ENCODE data around the gene TMEFF2. TPM values are rescaled to one million over a fixed set of nuclear protein-coding genes. Genes with fewer than 3 reads are reported as not detected.

The TMEFF2 gene
- total and polyA plus RNA-seq, 2 of the 4 experiments (the other 2 are of a cell fraction), result 1.3 to 3.0 TPM

DNA sequence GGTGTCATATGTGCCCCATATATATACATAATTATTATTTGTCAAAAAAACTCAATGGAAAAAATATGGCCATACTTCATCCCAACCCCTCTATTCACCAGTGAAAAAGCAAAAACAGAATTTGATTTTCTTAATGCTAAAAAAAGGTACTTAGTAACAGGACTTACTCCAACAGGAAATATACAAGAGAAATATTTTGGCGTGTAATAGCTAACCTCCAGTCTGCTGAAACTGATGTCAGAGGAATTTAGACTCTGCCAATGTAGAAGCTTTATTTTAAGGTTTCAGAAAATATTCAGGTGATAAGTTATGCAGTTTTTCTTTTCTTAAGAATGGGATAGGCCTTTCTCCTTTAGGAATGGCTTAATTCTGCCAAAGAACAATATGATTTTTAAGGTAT, 72.6 kb downstream of the TMEFF2 start:
- no CpG with 5 or more reads among the region's 1 CpG for WGBS, 2 experiments (ENCODE audit: extremely low coverage in 2 of 2, insufficient read length in 1 of 2)
- Histone ChIP-seq H3K36me3 (ENCODE audit: control insufficient read depth, insufficient read depth, low read length) (no peaks in the 10 kb centered on the region), H3K9me1 (ENCODE audit: insufficient read depth, low read length) (no peaks in the 10 kb centered on the region), H3K56ac (ENCODE audit: extremely low read depth, insufficient read depth, low read length) (no peak overlapping the region), H2BK5ac (ENCODE audit: low read depth, low read length, poor library complexity, severe bottlenecking) (no peak overlapping the region), H3K4me3 (ENCODE audit: insufficient read depth, low read depth, low read length) (no peak overlapping the region), H3K4me1 (ENCODE audit: control insufficient read depth, insufficient read depth, low read length) (no peaks in the 10 kb centered on the region), H2BK15ac (ENCODE audit: low read depth, low read length) (no peak overlapping the region), H3K4ac (ENCODE audit: low read depth, low read length) (no peak overlapping the region), H2AK5ac (ENCODE audit: low read depth, low read length) (no peak overlapping the region), H3K27me3 (ENCODE audit: control insufficient read depth, insufficient read depth, low read length) (no peaks in the 10 kb centered on the region), H4K8ac (ENCODE audit: low read depth in 2 of 2, low read length in 2 of 2) (no peak overlapping the region), H4K91ac (ENCODE audit: insufficient read depth, low read depth, low read length) (no peak overlapping the region), H3K23ac (ENCODE audit: low read depth, low read length) (no peak overlapping the region), H3K9me3 (ENCODE audit: control insufficient read depth, insufficient read depth, low read length) (no peaks in the 10 kb centered on the region), H4K5ac (ENCODE audit: low read depth, low read length) (no peak overlapping the region), H2AK9ac (replicated peaks; ENCODE audit: low read depth, low read length, poor library complexity) (no peak overlapping the region), H3K18ac (ENCODE audit: low read depth, low read length) (no peak overlapping the region), H3K9ac (ENCODE audit: low read depth, low read length) (no peak overlapping the region), H3K79me1 (ENCODE audit: low read depth in 1 of 2, low read length in 2 of 2) (no peaks in the 10 kb centered on the region), H2AFZ (replicated peaks; ENCODE audit: low read length, poor library complexity) (no peak overlapping the region), H3K14ac (replicated peaks; ENCODE audit: low read depth, low read length) (no peak overlapping the region), H3K4me2 (ENCODE audit: low read depth, low read length) (no peak overlapping the region), H2BK20ac (ENCODE audit: low read depth, low read length) (no peak overlapping the region), H2BK120ac (ENCODE audit: low read depth, low read length) (no peak overlapping the region), H4K20me1 (ENCODE audit: insufficient read depth, low read length) (no peaks in the 10 kb centered on the region), H3K27ac (ENCODE audit: insufficient read depth, low read length) (no peak overlapping the region)
- in situ Hi-C loops (cut with MboI; ENCODE audit: low sequenced_read_pairs) (no loop called here), dilution Hi-C loops (cut with HindIII; ENCODE audit: low sequenced_read_pairs, unreplicated experiment) (no loop called here), intact Hi-C loops (cut with micrococcal nuclease) (no loop called here)
- CTCF ChIA-PET, result interaction anchor here (0.6 kb wide), 1 partner anchor 20 kb away, joined by 3 read pairs; no protein-coding TSS in a partner anchor
- BruUV-seq (replicated peaks), result no TSS peak
- POLR2A ChIA-PET (ENCODE audit: unreplicated experiment), result no interaction called here
- ATAC-seq (ENCODE audit: low read depth) (no peak), DNase-seq (no peak)
- no peak for TF ChIP-seq CHD1 (IDR thresholded peaks at IDR 0.05; ENCODE audit: low read depth, low read length)
- TF ChIP-seq MXI1 (IDR thresholded peaks at IDR 0.05; ENCODE audit: borderline replicate concordance, low read depth, low read length), result no peak
- no peak for TF ChIP-seq POLR2A (IDR thresholded peaks at IDR 0.05; ENCODE audit: low read depth, low read length)
- no peak for TF ChIP-seq RCOR1 (IDR thresholded peaks at IDR 0.05; ENCODE audit: insufficient replicate concordance, low read length)
- no peak for TF ChIP-seq USF2 (IDR thresholded peaks at IDR 0.05; ENCODE audit: low read depth, low read length)
- no peak for TF ChIP-seq MAFK (IDR thresholded peaks at IDR 0.05; ENCODE audit: low read depth, low read length)
- no peak for TF ChIP-seq RFX5 (IDR thresholded peaks at IDR 0.05; ENCODE audit: low read depth, low read length)
- TF ChIP-seq CEBPB (IDR thresholded peaks at IDR 0.05; ENCODE audit: low read depth, low read length), result no peak
- no peak for TF ChIP-seq BHLHE40 (IDR thresholded peaks at IDR 0.05; ENCODE audit: low read depth, low read length)
- TF ChIP-seq, protein P1, sequence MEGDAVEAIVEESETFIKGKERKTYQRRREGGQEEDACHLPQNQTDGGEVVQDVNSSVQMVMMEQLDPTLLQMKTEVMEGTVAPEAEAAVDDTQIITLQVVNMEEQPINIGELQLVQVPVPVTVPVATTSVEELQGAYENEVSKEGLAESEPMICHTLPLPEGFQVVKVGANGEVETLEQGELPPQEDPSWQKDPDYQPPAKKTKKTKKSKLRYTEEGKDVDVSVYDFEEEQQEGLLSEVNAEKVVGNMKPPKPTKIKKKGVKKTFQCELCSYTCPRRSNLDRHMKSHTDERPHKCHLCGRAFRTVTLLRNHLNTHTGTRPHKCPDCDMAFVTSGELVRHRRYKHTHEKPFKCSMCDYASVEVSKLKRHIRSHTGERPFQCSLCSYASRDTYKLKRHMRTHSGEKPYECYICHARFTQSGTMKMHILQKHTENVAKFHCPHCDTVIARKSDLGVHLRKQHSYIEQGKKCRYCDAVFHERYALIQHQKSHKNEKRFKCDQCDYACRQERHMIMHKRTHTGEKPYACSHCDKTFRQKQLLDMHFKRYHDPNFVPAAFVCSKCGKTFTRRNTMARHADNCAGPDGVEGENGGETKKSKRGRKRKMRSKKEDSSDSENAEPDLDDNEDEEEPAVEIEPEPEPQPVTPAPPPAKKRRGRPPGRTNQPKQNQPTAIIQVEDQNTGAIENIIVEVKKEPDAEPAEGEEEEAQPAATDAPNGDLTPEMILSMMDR (conservative IDR thresholded peaks at IDR 0.05; ENCODE audit: low read depth, low read length), result no peak
- TF ChIP-seq RAD21 (IDR thresholded peaks at IDR 0.05; ENCODE audit: low read length), result no peak

Measured in IMR-90 (cell line).